GM12878 (cell line): ENCODE data around the gene TUBGCP3.

Experiments used
- MTA3 ChIP-seq: IDR thresholded peaks from 2 replicates; pipeline ENCODE4 v1.6.1; 2012; ENCODE audit warnings: low read length, inconsistent platforms, borderline replicate concordance
- TF ChIP-seq, protein P1 (sequence below): fragments of 150-350 bp; IDR thresholded peaks from 2 replicates; pipeline ENCODE4 v1.6.1; 2016; ENCODE audit warnings: low read depth, low read length
- TF ChIP-seq, protein P2 (sequence below), 3 experiments: IDR thresholded peaks in 2 of 3; conservative IDR thresholded peaks in 1 of 3; 2 replicates each; pipeline ENCODE4 v1.5.1; 2011; ENCODE audit warnings: low read depth in 3 of 3, low read length in 3 of 3, mild to moderate bottlenecking in 3 of 3, control low read depth in 2 of 3, moderate library complexity in 2 of 3, inconsistent platforms in 1 of 3, mixed read lengths in 1 of 3; ENCODE audit not compliant: control insufficient read depth in 2 of 3, insufficient read depth in 1 of 3; ENCODE audit errors: extremely low read depth in 1 of 3

DNA sequence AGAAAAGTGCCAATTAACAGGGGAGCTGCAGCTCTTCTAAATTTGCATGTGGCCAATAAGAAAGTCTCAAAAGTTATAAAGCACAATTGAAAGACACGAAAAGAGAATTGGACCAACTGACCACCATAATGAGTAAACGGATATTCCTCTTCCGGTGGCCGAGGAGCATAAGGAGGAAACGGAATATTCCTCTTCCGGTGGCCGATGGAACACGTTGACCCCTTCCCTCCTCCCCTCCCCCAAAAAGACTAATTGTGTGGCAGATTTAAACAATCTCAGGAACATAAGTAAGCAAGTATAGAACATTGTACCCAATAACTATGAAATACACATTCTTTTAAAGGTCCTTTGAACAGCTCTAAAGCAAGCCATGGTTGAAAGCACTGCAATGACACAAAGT lies 41.2 kb upstream of the TUBGCP3 start:
- TF ChIP-seq, protein P1, sequence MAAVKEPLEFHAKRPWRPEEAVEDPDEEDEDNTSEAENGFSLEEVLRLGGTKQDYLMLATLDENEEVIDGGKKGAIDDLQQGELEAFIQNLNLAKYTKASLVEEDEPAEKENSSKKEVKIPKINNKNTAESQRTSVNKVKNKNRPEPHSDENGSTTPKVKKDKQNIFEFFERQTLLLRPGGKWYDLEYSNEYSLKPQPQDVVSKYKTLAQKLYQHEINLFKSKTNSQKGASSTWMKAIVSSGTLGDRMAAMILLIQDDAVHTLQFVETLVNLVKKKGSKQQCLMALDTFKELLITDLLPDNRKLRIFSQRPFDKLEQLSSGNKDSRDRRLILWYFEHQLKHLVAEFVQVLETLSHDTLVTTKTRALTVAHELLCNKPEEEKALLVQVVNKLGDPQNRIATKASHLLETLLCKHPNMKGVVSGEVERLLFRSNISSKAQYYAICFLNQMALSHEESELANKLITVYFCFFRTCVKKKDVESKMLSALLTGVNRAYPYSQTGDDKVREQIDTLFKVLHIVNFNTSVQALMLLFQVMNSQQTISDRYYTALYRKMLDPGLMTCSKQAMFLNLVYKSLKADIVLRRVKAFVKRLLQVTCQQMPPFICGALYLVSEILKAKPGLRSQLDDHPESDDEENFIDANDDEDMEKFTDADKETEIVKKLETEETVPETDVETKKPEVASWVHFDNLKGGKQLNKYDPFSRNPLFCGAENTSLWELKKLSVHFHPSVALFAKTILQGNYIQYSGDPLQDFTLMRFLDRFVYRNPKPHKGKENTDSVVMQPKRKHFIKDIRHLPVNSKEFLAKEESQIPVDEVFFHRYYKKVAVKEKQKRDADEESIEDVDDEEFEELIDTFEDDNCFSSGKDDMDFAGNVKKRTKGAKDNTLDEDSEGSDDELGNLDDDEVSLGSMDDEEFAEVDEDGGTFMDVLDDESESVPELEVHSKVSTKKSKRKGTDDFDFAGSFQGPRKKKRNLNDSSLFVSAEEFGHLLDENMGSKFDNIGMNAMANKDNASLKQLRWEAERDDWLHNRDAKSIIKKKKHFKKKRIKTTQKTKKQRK = no peak
- TF ChIP-seq, protein P2, sequence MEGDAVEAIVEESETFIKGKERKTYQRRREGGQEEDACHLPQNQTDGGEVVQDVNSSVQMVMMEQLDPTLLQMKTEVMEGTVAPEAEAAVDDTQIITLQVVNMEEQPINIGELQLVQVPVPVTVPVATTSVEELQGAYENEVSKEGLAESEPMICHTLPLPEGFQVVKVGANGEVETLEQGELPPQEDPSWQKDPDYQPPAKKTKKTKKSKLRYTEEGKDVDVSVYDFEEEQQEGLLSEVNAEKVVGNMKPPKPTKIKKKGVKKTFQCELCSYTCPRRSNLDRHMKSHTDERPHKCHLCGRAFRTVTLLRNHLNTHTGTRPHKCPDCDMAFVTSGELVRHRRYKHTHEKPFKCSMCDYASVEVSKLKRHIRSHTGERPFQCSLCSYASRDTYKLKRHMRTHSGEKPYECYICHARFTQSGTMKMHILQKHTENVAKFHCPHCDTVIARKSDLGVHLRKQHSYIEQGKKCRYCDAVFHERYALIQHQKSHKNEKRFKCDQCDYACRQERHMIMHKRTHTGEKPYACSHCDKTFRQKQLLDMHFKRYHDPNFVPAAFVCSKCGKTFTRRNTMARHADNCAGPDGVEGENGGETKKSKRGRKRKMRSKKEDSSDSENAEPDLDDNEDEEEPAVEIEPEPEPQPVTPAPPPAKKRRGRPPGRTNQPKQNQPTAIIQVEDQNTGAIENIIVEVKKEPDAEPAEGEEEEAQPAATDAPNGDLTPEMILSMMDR (IDR thresholded peaks at IDR 0.05 in 2 of 3, conservative IDR thresholded peaks at IDR 0.05 in 1 of 3; ENCODE audit: control insufficient read depth in 2 of 3, extremely low read depth in 1 of 3, insufficient read depth in 1 of 3, low read depth in 3 of 3, low read length in 3 of 3) = no peak
- no peak for TF ChIP-seq MTA3
